Measurements from ENCODE around the gene MGAT4B. TPM values are rescaled to one million over a fixed set of nuclear protein-coding genes. Genes with fewer than 3 reads are reported as not detected.
"Not testable (repeated sequence)": the region's sequence is repeated elsewhere in the genome, so short reads cannot be mapped to it uniquely, and the experiment has no call there.

The MGAT4B gene
- total RNA-seq = 104 and 132 TPM in 2 replicates

DNA sequence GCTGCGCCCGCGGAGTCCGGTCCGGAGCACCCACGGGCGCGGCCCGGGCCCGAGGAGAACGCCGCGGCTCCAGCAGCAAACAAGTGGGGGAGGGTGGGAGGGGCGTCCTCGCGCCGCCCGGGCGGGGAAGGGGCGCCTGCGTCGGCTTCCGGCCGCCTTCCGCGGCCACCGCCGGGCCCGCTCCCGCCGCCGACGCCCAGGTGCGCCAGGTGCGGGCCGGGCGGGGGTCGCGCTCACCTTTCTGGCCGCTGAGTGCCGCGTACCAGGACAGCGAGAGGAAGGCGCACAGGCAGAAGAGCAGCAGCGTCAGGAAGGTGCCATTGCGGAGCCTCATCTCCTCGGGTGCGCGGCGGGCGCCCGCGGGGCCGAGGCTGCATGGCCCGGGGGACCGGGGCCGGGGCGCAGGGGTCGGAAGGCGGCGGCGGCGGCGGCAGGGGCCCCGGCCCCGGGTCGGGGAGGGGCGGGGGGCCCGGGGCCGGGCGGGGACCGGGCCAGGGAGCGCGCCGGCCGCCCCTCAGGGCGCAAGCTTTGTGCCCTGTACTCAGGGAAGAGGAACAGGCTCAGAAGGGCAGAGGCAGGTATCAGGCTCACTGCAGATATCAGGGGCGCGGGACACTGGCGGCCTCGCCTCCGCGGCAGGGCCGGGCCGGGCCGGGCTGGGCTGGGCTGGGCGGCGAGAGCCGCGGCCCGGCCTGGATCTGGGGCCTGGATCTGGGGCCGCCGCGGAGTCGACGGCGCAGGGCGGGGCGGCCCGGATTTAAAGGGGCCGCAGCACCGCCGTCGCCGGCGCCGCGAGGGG, at the start of gene MGAT4B:
Gene MGAT4B (minus strand): TSS at position 617 of the 799 bp plus-strand sequence. CDS start 283 bp downstream, at position 334.
- peak; percentile 81 to 87 for DNase-seq (ENCODE audit: low read depth in 2 of 2)

DNA sequence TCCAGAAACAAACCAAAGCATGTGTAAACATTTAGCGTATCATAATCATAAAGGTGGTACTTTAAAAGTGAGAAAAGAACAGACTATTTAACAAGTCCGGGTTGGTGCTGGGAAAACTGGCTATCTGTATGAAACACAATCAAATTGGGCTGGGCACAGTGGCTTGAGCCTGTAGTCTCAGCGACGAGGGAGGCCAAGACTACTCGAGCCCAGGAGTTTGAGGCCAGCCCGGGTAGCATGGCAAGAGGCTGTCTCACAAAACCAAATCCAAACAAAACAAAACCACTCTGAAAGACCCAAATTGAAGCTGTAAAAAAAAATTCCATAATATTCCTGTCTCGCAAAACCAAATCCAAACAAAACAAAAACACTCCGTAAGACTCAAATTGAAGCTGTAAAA, 47.7 kb upstream of the MGAT4B start:
- DNase-seq (ENCODE audit: low read depth in 2 of 2) = no peak

DNA sequence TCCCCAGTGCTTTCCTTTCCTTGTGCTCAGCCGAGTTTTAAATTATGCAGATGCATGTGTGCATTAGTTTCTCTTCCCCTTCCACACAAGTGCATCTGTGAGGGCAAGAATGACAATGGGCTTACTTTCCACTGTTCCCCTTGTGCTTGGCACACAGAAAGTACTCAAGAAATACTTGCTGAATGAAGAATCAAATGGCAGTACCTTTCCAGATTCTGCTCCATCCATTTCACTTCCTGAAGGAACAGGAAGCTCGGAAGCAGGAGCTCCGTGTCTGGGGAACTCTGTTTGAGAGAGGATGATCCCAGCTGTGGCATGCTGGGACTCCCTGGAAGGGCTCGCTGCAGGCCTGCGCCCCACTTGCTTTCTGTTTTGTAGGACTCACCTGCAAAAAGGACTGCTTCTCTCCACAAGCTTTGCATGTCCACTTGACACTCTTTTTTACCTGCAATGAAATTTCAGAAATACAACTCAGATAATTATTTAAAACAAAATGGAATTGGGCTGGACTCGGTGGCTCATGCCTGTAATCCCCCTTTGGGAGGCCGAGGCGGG, 46.4 kb upstream of the MGAT4B start:
- DNase-seq (ENCODE audit: low read depth in 2 of 2) = no peak

DNA sequence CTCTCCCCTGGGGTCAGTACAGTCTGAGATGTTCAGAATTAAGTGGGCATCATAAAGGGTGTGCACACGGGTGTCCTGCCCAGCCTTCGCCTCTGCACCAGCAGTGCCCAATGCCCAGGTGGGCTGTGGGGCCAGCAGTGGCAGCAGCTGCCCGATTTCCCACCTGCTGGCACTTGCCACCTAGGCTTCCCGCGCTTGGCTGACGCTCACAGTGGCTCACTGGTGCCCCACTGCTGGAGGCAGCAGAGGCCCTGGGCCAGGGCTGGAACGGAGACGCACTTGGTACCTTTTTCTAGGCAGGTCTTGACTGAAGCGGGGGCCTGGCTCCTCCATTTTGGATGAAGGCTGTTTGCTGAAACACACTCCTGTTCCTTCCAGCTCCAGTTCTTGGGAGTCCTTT, 35.0 kb upstream of the MGAT4B start:
- DNase-seq (ENCODE audit: low read depth in 2 of 2) = no peak

DNA sequence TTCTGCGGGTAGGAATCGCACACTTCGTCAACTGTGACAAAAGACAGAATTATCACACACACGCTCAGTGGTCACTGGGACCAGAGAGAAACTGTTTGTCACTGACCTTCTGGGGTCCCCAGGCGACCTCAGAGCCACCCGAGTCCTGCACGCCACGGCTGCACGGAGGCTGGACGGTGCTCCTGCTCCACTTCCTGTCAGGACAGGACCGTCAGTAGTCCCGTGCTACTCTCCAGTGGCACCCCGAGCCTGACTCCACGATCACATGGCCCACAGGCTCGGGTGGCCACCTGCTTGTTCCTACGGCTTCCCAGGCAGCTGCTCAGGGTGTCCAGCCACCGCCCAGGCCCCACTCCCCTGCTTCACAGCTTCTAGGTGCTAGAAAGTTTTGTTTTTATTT, 34.1 kb upstream of the MGAT4B start:
- no peak for DNase-seq (ENCODE audit: low read depth in 2 of 2)

DNA sequence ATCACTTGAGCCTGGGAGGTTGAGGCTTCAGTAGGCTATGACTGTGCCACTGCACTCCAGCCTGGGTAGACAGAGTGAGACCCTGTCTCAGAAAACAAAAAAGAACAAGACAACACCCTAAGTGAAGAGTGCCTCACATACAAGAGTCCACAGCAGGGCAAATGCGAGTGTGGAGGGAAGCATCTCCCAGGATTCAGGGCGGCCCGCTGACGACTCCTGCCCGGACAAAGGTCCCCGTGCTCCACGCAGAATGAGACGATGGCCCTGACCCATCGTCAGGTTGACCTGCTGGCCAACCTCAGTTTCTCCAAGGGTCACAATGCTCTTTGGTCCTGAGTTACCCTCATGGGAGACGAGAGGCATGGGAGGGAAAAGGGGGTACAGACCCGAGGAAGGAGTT, 33.7 kb upstream of the MGAT4B start:
- DNase-seq (ENCODE audit: low read depth in 2 of 2) = no peak

DNA sequence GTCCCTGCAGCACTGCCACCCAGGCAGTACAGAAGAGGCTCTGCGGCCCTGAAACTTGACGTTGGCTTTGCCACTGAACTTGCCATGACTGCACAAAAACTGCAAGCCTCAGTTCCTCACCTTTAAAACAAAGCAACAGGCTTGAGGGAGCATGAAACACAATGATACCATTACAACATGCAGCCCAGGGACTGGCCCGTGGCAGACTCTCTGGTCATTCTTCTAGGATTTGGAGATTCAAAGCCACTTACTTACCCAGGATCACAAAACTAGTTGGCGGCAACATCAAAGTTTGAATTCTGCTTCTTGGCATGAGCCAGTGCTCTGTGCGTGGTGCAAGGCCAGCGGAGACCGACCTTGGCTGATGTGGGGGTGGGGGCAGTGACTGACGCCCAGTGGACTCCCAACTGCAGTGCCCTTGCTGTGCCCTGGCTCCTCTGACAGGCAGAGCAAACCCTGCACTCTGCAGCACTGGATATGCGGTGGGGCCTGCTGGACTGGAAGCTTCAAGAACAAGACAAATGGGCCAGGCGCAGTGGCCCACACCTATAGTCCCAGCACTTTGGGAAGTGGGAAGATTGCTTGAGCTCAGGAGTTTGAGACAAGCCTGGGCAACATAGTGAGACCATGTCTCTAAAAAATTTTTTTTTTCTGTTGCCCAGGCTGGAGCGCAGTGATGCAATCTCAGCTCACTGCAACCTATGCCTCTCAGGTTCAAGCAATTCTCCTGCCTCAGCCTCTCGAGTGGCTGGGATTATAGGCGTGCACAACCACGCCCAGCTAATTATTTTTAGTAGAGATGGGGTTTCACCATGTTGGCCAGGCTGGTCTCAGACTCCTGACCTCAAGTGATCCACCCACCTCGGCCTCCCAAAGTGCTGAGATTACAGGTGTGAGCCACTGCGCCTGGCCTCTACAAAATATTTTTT, 32.9 kb upstream of the MGAT4B start:
- peak in 1 of 2 donors; percentile 58 for DNase-seq (ENCODE audit: low read depth in 2 of 2)

DNA sequence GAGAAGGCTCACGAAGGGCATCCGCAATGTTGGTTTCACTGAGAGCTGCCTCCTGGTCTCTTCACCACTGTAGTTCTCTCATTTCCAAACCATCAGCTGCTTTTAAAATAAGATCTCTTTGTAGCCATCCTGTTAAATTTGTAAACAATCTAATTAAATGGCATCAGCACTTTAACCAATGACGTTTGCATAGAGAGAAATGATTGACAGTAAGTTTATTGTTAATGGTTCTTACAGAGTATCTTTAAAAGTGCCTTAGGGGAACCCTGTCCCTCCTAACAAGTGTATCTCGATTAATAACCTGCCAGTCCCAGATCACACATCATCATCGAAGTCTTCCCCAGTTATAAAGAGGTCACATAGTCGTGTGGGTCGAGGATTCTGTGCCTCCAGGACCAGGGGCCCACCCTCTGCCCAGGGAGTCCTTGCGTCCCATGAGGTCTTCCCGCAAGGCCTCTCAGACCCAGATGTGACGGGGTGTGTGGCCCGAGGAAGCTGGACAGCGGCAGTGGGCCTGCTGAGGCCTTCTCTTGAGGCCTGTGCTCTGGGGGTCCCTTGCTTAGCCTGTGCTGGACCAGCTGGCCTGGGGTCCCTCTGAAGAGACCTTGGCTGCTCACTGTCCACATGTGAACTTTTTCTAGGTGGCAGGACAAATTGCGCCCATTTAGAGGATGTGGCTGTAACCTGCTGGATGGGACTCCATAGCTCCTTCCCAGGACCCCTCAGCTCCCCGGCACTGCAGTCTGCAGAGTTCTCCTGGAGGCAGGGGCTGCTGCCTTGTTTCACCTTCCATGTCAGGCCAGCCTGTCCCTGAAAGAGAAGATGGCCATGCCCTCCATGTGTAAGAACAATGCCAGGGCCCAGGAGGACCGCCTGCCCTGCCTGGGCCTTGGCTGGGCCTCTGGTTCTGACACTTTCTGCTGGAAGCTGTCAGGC, 30.7 kb upstream of the MGAT4B start:
- peak in 1 of 2 donors; percentile 35 for DNase-seq (ENCODE audit: low read depth in 2 of 2)

DNA sequence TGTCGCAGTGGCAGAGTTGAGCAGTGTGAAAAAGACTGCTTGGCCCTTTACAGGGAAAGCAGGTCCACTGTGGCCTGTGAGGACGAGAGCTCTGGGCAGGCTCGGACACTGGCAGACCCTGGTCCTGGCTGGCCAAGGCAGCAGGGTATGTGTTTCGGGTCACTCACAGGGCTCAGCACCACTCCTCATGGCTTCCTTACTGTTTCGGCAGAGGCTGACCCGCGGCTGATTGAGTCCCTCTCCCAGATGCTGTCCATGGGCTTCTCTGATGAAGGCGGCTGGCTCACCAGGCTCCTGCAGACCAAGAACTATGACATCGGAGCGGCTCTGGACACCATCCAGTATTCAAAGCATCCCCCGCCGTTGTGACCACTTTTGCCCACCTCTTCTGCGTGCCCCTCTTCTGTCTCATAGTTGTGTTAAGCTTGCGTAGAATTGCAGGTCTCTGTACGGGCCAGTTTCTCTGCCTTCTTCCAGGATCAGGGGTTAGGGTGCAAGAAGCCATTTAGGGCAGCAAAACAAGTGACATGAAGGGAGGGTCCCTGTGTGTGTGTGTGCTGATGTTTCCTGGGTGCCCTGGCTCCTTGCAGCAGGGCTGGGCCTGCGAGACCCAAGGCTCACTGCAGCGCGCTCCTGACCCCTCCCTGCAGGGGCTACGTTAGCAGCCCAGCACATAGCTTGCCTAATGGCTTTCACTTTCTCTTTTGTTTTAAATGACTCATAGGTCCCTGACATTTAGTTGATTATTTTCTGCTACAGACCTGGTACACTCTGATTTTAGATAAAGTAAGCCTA, 29.8 kb upstream of the MGAT4B start:
- peak; percentile 52 to 58 for DNase-seq (ENCODE audit: low read depth in 2 of 2)

DNA sequence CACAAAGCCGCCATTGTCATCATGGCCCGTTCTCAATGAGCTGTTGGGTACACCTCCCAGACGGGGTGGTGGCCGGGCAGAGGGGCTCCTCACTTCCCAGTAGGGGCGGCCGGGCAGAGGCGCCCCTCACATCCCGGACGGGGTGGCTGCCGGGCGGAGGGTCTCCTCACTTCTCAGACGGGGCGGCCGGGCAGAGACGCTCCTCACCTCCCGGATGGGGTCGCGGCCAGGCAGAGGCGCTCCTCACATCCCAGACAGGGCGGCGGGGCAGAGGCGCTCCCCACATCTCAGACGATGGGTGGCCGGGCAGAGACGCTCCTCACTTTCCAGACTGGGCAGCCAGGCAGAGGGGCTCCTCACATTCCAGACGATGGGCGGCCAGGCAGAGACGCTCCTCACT, 28.2 kb upstream of the MGAT4B start:
- not testable (repeated sequence) for DNase-seq (ENCODE audit: low read depth in 2 of 2)

DNA sequence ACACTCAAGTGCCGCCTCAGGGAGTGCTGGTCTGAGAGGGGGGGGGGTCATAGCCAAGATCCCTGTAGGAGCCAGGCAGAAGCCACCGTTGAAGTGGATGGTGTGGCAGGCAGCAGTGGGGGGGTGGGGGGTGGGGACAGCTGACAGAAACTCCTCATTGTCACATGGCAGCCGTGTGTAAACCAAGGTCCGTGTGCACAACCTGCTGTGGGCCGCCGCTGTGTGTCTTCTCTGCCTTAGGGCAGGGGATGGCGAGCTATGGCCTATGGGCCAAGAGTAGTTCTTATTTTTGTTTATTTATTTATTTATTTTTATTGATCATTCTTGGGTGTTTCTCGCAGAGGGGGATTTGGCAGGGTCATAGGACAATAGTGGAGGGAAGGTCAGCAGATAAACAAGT, 27.5 kb upstream of the MGAT4B start:
- no peak for DNase-seq (ENCODE audit: low read depth in 2 of 2)

DNA sequence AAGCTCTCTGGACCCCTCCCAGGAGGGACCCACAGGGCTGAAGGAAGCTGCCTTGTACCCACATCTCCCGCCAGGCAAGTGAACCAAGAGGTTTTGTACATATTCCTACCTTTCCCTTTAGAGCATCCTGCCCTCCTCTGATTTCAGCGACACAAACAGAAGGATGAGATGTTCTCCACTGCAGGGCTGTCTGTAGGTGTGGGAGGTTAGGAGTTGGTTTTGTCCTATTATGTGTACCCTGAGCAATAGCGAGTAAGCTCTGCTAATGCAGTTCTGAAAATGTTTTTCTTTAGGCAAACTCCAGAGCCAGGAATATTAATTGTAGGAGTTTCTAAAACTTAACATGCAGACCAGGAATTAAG, 27.0 kb upstream of the MGAT4B start:
- DNase-seq (ENCODE audit: low read depth in 2 of 2) = no peak

DNA sequence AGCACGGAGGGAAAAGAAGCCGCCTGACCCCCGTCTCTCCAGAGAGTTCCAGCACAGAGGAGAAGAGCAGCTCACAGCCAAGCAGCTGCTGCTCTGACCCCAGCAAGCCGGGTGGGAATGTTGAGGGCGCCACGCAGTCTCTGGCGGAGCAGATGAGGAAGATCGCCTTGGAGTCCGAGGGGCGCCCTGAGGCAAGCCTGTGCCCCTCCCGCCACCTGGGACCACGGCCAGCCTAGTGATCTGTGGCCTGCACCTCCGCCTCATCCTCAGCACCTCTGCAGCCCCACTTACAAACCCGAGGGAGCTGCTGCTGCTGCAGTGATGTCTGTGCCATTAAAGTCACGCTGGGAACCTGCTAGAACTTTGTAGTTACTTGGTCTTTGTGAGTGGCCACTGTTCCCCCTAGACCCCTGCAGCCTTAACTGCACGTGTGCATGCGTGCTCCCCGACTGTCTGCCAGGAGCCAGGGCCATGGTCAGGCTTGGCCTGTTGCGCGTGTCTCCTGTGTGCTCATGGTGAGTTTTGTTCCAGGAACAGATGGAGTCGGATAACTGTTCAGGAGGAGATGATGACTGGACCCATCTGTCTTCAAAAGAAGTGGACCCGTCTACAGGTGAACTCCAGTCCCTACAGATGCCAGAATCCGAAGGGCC, 26.5 kb upstream of the MGAT4B start:
- DNase-seq (ENCODE audit: low read depth in 2 of 2) = peak in 1 of 2 donors; percentile 10

DNA sequence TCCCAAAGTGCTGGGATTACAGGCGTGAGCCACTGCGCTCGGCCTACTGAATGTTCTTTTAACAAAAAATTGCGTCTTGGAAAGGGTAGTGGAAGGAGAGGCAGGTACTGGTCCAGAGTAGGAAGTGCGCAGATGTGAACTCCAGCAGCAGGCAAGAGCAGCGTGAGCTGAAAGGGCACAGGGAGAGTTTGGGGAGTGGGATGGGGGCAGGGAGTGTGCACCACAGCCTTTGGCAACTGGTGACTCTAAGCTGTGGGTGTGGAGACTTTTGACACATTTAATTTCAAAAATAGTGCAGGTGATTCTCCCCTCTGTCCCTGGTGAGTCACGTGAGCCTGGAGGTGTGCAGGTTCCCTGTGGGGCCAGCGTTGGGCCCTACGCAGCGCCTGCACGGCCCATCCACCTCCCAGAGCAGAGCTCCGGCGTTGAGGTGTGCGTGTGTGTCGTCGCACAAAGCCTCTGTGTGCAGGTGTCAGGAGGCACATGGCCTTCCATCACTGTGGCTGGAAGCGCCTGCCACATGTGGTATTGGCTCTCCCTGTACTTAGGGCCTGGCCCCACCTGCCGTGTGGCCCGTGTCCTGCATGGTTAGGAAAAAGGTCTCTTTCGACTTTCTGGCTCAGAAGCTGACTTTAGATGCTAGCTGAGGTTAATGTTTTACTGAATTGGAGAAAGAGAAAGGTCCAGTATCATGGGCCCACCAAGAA, 25.5 kb upstream of the MGAT4B start:
- no peak for DNase-seq (ENCODE audit: low read depth in 2 of 2)

DNA sequence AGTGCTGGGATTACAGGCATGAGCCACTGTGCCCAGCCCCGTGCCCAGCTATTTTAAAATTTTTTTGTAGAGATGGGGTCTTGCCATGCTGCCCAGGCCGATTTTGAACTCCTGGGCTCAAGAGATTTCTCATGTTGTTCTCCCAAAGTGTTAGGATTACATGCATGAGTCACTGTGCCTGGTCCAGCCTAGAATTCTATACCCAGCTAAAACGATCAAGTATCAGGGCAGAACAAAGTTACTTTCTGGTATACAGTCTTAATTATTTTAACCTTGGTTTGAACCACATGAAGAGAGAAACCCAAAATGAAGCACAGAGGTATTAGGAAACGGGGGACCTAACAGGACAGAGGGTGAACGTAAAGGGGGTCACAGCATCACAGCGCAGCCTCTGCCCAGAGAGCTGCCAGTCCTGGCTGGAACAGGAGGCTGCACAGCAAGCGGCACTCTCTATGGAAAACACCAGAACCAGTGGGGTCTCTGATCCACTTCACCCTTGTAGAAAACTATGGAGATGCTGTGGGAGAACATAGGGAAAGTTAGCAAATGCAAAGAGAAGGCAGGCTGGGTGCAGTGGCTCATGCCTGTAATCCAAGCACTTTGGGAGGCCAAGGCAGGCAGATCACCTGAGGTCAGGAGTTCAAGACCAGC, 24.3 kb upstream of the MGAT4B start:
- DNase-seq (ENCODE audit: low read depth in 2 of 2) = no peak

DNA sequence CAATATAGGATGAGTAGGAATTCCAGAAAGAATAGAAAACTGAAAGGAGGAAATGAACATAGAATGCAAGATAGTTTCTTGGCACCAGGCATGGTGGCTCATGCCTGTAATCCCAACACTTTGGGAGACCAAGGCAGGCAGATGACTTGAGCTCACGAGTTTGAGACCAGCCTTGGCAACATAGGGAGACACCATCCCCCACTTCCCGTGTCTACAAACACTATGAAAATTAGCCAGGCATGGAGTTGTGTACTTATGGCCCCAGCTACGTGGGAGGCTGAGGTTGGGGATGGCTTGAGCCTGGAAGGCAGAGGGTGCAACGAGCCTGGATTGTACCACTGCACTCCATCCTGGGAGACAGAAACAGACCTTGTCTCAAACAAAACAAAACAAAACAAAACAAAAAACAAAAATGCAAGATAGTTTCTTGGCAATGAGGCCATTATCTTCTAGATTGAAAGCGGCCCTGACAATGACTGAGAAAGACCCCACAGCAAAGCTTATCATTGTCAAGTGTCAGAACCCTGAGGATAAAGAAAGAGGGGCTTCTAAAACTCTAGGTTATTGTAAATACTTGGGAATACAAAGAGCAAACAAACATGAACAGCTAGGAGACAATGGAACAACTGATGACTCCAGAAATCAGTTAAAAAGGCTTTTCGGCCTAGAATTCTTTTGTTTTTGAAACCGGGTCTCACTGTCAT, 23.2 kb upstream of the MGAT4B start:
- no peak for DNase-seq (ENCODE audit: low read depth in 2 of 2)

DNA sequence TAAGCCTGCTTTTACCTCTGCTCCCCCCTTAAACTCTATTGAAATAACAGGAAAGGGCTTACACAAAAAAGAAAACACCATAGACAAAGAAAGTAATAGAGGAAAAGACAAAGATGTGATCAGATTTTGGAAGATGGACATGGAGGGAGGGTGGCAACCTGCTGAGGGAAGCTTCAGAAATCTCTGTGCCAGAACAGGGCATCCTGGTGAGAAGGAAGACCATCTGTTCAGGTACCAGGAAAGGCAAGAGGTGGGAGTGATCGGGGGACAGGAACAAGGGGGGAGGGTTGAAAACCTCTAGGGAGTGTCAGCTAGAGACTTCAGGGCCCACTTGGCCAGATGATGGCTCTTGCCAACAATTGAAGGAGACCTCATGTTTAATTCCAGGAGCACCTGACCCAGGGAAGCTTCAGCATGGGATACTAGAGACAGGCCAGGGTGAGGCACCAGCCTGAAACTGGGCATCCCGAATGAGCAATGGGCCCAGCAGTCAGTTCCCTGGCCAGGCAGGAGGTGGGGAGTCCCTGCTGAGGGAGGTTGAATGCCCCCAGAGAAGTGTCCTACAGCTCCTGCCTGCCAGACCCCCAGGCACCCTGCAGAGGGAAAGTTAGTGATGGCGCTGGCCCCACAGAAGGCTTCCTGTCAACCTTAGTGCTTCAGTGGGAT, 22.2 kb upstream of the MGAT4B start:
- no peak for DNase-seq (ENCODE audit: low read depth in 2 of 2)
